Activated CD4-positive, alpha-beta memory T cell treated with anti-CD3 and anti-CD28 coated beads for 36 hours (primary cell): ENCODE data around the gene CFAP298. TPM values are rescaled to one million over a fixed set of nuclear protein-coding genes. Genes with fewer than 3 reads are reported as not detected.

Experiments
- CTCF ChIA-PET: fragments of 350-600 bp; sonication (Branson Sonifier 250); formaldehyde crosslinking; loops from one replicate; lab custom pipeline; 2021; ENCODE audit warnings: antibody characterized with exemption, inconsistent platforms; lab: Charles Lee
- POLR2A ChIA-PET: fragments of 350-600 bp; sonication (Branson Sonifier 250); formaldehyde crosslinking; loops from one replicate; lab custom pipeline; 2021; ENCODE audit warnings: antibody characterized with exemption; lab: Charles Lee
- DNase-seq: peaks from one replicate; pipeline ENCODE4 v3.0.0-alpha.2; 2020
- H3K27ac Mint-ChIP-seq: one replicate; pipeline ENCODE4 v1.8.0; 2021; ENCODE audit warnings: mixed read lengths
- H3K27me3 Mint-ChIP-seq: one replicate; pipeline ENCODE4 v1.8.0; 2021; ENCODE audit warnings: mixed read lengths
- H3K36me3 Mint-ChIP-seq: one replicate; pipeline ENCODE4 v1.8.0; 2021; ENCODE audit warnings: mixed read lengths
- H3K4me1 Mint-ChIP-seq: one replicate; pipeline ENCODE4 v1.8.0; 2021; ENCODE audit warnings: low read depth, mixed read lengths
- H3K4me3 Mint-ChIP-seq: one replicate; pipeline ENCODE4 v1.8.0; 2021; ENCODE audit warnings: mild to moderate bottlenecking, mixed read lengths
- H3K9me3 Mint-ChIP-seq: one replicate; pipeline ENCODE4 v1.8.0; 2021; ENCODE audit warnings: mixed read lengths
- intact Hi-C: fragments of 100-400 bp; cut with micrococcal nuclease; formaldehyde crosslinking; loops from one replicate; pipeline ENCODE4 v1.15.1; 2023
- total RNA-seq, 2 experiments: library from RNA; stranded (reverse); gene quantifications; one replicate each; pipeline ENCODE4 v1.2.3, GENCODE V29; 2021

Gene CFAP298
- total RNA-seq, 2 experiments from 2014 or later: 39.4 to 41.8 TPM

GRCh38 chr21:32578107-32578691 is 34.0 kb downstream of the CFAP298 start:
- Mint-ChIP-seq H3K36me3 (no peaks in the 10 kb centered on the region), H3K4me1 (no peaks in the 10 kb centered on the region), H3K9me3 (no peaks in the 10 kb centered on the region), H3K4me3 (no peak overlapping the region), H3K27me3 (no peaks in the 10 kb centered on the region), H3K27ac (no peak overlapping the region)
- ChIA-PET CTCF (interaction anchor here (0.5 to 2.9 kb wide), 5 partner anchors 9 to 1078 kb away, joined by 3 to 8 read pairs (median 4); no protein-coding TSS in a partner anchor), POLR2A (no interaction called here)
- intact Hi-C loops: no loop called here
- peak; percentile 40 for DNase-seq

- H3K4me1 Mint-ChIP-seq: no peaks in the 10 kb centered on the region
- intact Hi-C loops: no loop called here
- POLR2A ChIA-PET: no interaction called here
- H3K36me3 Mint-ChIP-seq: no peaks in the 10 kb centered on the region
- no peak overlapping the region for H3K4me3 Mint-ChIP-seq
- no peaks in the 10 kb centered on the region for H3K9me3 Mint-ChIP-seq
- no peaks in the 10 kb centered on the region for H3K27me3 Mint-ChIP-seq
- DNase-seq: no peak
- no peak overlapping the region for H3K27ac Mint-ChIP-seq
- CTCF ChIA-PET: interaction anchor here (1.1 to 2.9 kb wide), 2 partner anchors 25 to 174 kb away, joined by 3 to 8 read pairs; no protein-coding TSS in a partner anchor
Observed at GRCh38 chr21:32576011-32576410, 36.2 kb downstream of the CFAP298 start.

- Mint-ChIP-seq H3K4me1 (peaks cover 3% of the 10 kb centered on the region), H3K4me3 (no peak overlapping the region), H3K27ac (no peak overlapping the region), H3K36me3 (no peaks in the 10 kb centered on the region), H3K27me3 (no peaks in the 10 kb centered on the region), H3K9me3 (no peaks in the 10 kb centered on the region)
- intact Hi-C loops: no loop called here
- ChIA-PET POLR2A (no interaction called here), CTCF (interaction anchor here (1.5 kb wide), 1 partner anchor 172 kb away, joined by 6 read pairs; no protein-coding TSS in a partner anchor)
- DNase-seq: no peak
Observed at GRCh38 chr21:32574946-32575925, 36.9 kb downstream of the CFAP298 start.

- ChIA-PET CTCF (interaction anchor here (1.2 kb wide), 1 partner anchor 169 kb away, joined by 5 read pairs; no protein-coding TSS in a partner anchor), POLR2A (no interaction called here)
- H3K36me3 Mint-ChIP-seq: no peaks in the 10 kb centered on the region
- no peak overlapping the region for H3K4me3 Mint-ChIP-seq
- H3K27ac Mint-ChIP-seq: no peak overlapping the region
- no peaks in the 10 kb centered on the region for H3K27me3 Mint-ChIP-seq
- intact Hi-C loops: no loop called here
- no peaks in the 10 kb centered on the region for H3K9me3 Mint-ChIP-seq
- DNase-seq: no peak
- peaks cover 16% of the 10 kb centered on the region for H3K4me1 Mint-ChIP-seq
Observed at GRCh38 chr21:32572574-32573420, 39.4 kb downstream of the CFAP298 start.

GRCh38 chr21:32570456-32570855 is 41.7 kb downstream of the CFAP298 start:
- Mint-ChIP-seq H3K27ac (peak overlapping the region; percentile 66), H3K9me3 (peaks cover 2% of the 10 kb centered on the region), H3K36me3 (peaks cover 3% of the 10 kb centered on the region), H3K27me3 (no peaks in the 10 kb centered on the region), H3K4me1 (peaks cover 16% of the 10 kb centered on the region), H3K4me3 (peak overlapping the region; percentile 35)
- DNase-seq: no peak
- ChIA-PET POLR2A (no interaction called here), CTCF (interaction anchor here (0.9 to 3.9 kb wide), 9 partner anchors 10 to 178 kb away, joined by 3 to 43 read pairs (median 6); partner anchors contain the start of gene URB1)
- intact Hi-C loops: no loop called here

- intact Hi-C loops: loop anchor here (1.0 to 5.0 kb wide), 4 partner anchors 33 to 166 kb away; no protein-coding TSS in a partner anchor
- Mint-ChIP-seq H3K27ac (peak overlapping the region; percentile 66), H3K36me3 (peaks cover 3% of the 10 kb centered on the region), H3K27me3 (no peaks in the 10 kb centered on the region), H3K9me3 (peaks cover 11% of the 10 kb centered on the region), H3K4me1 (peaks cover 16% of the 10 kb centered on the region), H3K4me3 (peak overlapping the region; percentile 80)
- ChIA-PET CTCF (interaction anchor here (0.6 to 3.9 kb wide), 24 partner anchors 8 to 285 kb away, joined by 3 to 43 read pairs (median 5); partner anchors contain the start of gene URB1), POLR2A (interaction anchor here (0.8 to 1.0 kb wide), 3 partner anchors 158 to 178 kb away, joined by 3 to 8 read pairs (median 3); partner anchors contain the start of gene EVA1C)
- peak; percentile 88 for DNase-seq
Observed at GRCh38 chr21:32569261-32570230, 42.6 kb downstream of the CFAP298 start.

- Mint-ChIP-seq H3K27me3 (no peaks in the 10 kb centered on the region), H3K4me3 (no peak overlapping the region), H3K27ac (no peak overlapping the region), H3K9me3 (peaks cover 13% of the 10 kb centered on the region), H3K4me1 (peaks cover 16% of the 10 kb centered on the region), H3K36me3 (peaks cover 3% of the 10 kb centered on the region)
- no peak for DNase-seq
- ChIA-PET POLR2A (no interaction called here), CTCF (interaction anchor here (3.9 kb wide), 1 partner anchor 164 kb away, joined by 43 read pairs; no protein-coding TSS in a partner anchor)
- intact Hi-C loops: loop anchor here (5.0 kb wide), 2 partner anchors 35 to 75 kb away; no protein-coding TSS in a partner anchor
Observed at GRCh38 chr21:32567626-32568025, 44.6 kb downstream of the CFAP298 start.

- intact Hi-C loops: loop anchor here (5.0 kb wide), 2 partner anchors 35 to 75 kb away; no protein-coding TSS in a partner anchor
- Mint-ChIP-seq H3K9me3 (peaks cover 13% of the 10 kb centered on the region), H3K4me3 (no peak overlapping the region), H3K27me3 (no peaks in the 10 kb centered on the region), H3K4me1 (peaks cover 16% of the 10 kb centered on the region), H3K36me3 (peaks cover 3% of the 10 kb centered on the region), H3K27ac (no peak overlapping the region)
- DNase-seq: no peak
- ChIA-PET POLR2A (no interaction called here), CTCF (interaction anchor here (3.9 kb wide), 1 partner anchor 164 kb away, joined by 43 read pairs; no protein-coding TSS in a partner anchor)
Observed at GRCh38 chr21:32566741-32567389, 45.3 kb downstream of the CFAP298 start.

GRCh38 chr21:32565856-32566465 is 46.2 kb downstream of the CFAP298 start:
- Mint-ChIP-seq H3K36me3 (peaks cover 3% of the 10 kb centered on the region), H3K9me3 (peaks cover 13% of the 10 kb centered on the region), H3K4me1 (peaks cover 16% of the 10 kb centered on the region), H3K27me3 (no peaks in the 10 kb centered on the region), H3K27ac (no peak overlapping the region), H3K4me3 (no peak overlapping the region)
- CTCF ChIA-PET: no interaction called here
- intact Hi-C loops: loop anchor here (5.0 kb wide), 2 partner anchors 36 to 74 kb away; no protein-coding TSS in a partner anchor
- DNase-seq: no peak
- POLR2A ChIA-PET: no interaction called here

- H3K27me3 Mint-ChIP-seq: no peaks in the 10 kb centered on the region
- H3K4me3 Mint-ChIP-seq: no peak overlapping the region
- ChIA-PET POLR2A (no interaction called here), CTCF (no interaction called here)
- peaks cover 3% of the 10 kb centered on the region for H3K36me3 Mint-ChIP-seq
- intact Hi-C loops: no loop called here
- H3K27ac Mint-ChIP-seq: no peak overlapping the region
- peaks cover 13% of the 10 kb centered on the region for H3K9me3 Mint-ChIP-seq
- no peak for DNase-seq
- H3K4me1 Mint-ChIP-seq: no peaks in the 10 kb centered on the region
Observed at GRCh38 chr21:32562915-32563314, 49.3 kb downstream of the CFAP298 start.
